ENCODE results near the gene SYP. TPM values are rescaled to one million over a fixed set of nuclear protein-coding genes. Genes with fewer than 3 reads are reported as not detected.

The SYP gene
- total RNA-seq, 1 donor from 2014 or later, result 1.5 TPM

- DNase-seq, result no peak
- ATAC-seq, result no peak
- intact Hi-C loops (cut with micrococcal nuclease), result no loop called here
These were observed 6.4 kb downstream of the SYP start for GRCh38 chrX:49193542-49193964.

GRCh38 chrX:49192722-49193328 is 7.2 kb downstream of the SYP start:
- DNase-seq (no peak), ATAC-seq (no peak)
- intact Hi-C loops (cut with micrococcal nuclease), result no loop called here

DNA sequence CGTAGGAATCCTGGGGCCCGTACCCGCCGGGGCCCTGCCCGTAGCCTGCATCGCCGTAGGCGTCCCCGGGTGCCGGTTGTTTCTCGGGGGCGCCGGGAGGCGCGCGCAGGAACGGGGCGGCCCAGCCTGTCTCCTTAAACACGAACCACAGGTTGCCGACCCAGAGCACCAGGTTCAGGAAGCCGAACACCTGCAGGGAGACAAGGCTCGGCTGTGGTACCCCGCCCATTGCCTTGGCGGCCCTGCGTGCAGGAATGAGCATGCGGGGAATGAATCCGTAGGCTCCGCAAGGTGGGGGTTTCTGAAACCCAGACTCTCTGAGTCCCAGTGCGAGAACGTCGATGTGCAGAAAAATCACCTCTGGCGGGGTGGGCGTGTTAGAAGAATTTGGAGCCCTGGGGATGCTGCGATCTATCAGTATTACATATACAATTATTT is 8.4 kb downstream of the SYP start:
- intact Hi-C loops (cut with micrococcal nuclease), result no loop called here

DNA sequence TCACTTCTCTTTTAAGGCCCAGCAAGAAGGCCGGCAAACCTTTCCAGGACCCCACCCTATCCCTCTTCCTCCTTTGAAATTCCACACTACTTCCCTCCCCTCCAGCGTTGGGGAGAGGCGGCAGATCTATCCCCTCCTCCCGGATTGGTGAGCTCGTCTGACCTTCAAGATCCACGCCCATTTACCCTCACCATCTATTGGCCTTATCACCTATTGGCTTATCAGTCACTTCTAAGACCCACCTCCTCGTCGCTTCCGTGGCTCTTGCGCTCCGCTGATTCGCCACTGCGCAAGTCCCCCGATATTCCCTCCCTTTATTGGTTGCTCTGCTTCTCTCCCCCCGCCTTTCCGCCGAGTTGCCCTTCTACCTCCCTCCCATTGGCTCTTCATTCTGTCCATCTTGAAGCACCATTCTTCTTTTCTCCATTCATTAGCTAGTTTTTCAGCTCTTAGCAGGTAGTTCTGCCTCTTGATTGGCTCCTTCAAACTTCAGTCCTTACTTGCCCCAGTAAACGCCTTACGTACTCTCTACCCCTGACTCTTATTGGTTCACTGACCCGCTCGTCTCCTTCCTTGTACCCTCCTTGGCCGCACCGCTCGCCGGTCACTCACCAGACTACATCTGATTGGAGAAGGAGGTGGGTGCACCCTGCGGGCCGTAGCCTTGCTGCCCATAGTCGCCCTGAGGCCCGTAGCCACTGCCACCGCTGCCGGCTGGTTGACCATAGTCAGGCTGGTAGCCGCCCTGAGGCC is 9.0 kb downstream of the SYP start:
- intact Hi-C loops (cut with micrococcal nuclease), result no loop called here
- DNase-seq (peak; percentile 91), ATAC-seq (peak; percentile 92)

More for the DNA sequence above, 8.4 kb downstream of the SYP start:
- DNase-seq, result no peak
- ATAC-seq, result peak; percentile 0

- no peak for DNase-seq
- intact Hi-C loops (cut with micrococcal nuclease), result no loop called here
- no peak for ATAC-seq
These were observed 10.4 kb downstream of the SYP start for GRCh38 chrX:49189606-49190005.

DNA sequence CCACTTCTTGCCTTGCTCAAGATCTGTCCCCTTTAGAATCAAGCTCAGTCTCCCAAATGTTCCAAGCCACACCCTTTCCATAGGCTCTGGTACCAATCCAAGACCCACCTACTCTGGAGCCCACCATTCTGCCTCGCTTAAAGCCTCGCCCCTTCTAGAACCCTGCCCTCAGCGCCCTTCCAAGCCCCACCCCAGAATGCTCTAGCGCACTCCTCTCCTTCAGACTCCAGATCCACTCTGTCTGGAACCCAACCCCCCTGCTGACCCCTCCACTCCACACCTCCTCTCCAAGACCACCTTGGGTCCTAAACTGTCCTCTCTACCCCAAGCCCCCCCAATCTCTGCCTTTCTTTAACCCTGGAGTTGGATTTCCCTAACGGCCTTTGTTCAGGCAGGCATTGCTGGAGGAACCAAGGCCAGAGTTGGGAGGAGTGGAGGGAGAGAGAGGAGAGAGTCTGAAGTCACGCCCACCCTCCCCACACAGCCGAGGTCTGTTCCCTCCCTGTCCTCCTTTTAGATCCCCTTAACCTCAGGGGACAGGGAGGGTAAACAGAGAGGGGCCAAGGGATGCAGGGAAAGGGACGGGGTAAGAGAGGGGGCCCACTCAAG is 11.4 kb downstream of the SYP start:
- ATAC-seq (no peak), DNase-seq (no peak)
- intact Hi-C loops (cut with micrococcal nuclease), result no loop called here

DNA sequence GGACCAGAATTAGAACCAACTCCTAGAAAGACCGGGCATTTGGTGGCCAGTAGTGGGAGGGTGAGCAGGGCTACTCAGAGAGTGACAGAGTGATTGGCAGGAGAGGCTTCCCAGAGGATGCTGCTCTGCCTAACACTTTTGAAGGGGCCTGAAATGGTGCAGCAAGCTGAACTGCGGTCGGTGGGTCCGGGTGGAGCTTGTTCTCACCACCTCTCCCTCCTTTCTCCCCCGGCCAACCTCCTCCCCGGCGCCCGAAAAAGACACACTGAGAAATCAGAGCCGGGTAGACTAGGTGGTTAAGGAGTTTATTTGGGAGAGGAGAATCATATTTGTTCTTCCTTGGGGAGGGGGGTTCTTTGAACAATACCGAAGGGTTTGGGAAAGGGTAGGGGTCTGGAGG is 12.5 kb downstream of the SYP start:
- no peak for ATAC-seq
- intact Hi-C loops (cut with micrococcal nuclease), result no loop called here
- DNase-seq, result no peak

- intact Hi-C loops (cut with micrococcal nuclease), result no loop called here
- ATAC-seq (no peak), DNase-seq (no peak)
These were observed 13.0 kb downstream of the SYP start for GRCh38 chrX:49187028-49187394.

- intact Hi-C loops (cut with micrococcal nuclease), result no loop called here
- DNase-seq (peak; percentile 92), ATAC-seq (peak; percentile 52)
These were observed 13.6 kb downstream of the SYP start, which contains the start of gene PRICKLE3 for GRCh38 chrX:49186125-49187027. Gene PRICKLE3 (minus strand): TSS chrX:49186373. CDS start chrX:49186297, 76 bp downstream.

- DNase-seq (peak; percentile 92), ATAC-seq (peak; percentile 86)
- intact Hi-C loops (cut with micrococcal nuclease), result no loop called here
These were observed 15.4 kb downstream of the SYP start for GRCh38 chrX:49184294-49185281.

DNA sequence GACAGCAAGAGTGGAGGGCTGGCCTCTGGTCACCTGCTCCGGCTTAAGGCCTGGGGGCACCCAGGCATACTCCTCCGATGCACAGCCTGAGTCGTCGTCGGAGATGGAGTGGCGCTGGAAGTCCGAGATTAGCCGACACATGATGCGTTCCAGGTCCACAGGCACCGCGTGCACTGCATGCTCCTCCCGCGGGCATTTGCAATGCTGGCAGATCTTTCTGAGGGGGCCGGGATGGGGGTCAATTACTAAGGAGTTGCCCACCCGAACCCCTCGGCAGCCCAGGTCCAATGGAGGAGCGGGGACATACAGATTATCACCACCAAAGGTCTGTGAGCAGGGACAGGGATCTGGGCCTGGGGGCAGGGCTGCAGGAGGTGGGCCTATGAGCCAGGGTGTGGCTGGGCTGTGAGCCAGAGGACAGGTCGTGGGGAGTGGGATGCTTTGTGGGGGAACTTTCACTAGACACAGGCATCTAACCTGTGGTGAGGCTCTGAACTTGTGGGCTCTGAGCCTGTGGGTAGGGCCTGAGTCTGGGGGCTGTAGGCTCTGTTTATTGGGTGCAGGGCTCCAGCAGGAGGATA is 16.2 kb downstream of the SYP start:
- no peak for DNase-seq
- no peak for ATAC-seq
- intact Hi-C loops (cut with micrococcal nuclease), result no loop called here

- DNase-seq, result no peak
- ATAC-seq, result no peak
- intact Hi-C loops (cut with micrococcal nuclease), result no loop called here
These were observed 20.6 kb downstream of the SYP start for GRCh38 chrX:49179358-49179757.

- ATAC-seq, result no peak
- intact Hi-C loops (cut with micrococcal nuclease), result no loop called here
- DNase-seq, result no peak
These were observed 21.5 kb downstream of the SYP start for GRCh38 chrX:49178537-49178936.

GRCh38 chrX:49177873-49178480 is 22.0 kb downstream of the SYP start:
- ATAC-seq, result peak; percentile 10
- intact Hi-C loops (cut with micrococcal nuclease), result no loop called here

DNA sequence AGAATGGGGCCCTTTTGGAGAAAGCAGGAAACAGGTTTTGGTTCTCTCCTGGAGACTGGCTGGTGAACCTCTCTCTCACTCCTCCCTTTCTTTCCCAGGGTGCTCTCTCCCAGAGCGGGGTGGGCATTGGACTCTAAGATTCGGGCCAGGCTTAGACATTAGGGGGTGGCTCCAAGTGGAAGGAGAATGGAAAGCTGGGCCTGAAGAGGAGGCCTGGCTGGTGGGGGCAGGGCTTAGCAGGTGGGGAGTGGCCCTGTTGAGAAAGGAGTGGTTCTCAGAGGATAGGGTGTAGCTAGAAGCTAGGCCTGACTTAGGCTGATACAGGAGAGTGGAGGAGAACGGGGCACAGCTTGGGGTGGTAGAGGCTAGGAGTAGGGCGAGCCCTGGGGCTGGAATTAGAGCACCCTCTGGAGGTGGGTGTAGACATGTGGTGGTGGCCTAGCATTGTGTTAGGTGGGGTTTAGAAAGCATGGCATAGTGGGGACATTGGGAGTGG is 22.6 kb downstream of the SYP start:
- intact Hi-C loops (cut with micrococcal nuclease), result no loop called here
- ATAC-seq (peak; percentile 43), DNase-seq (no peak)

More at GRCh38 chrX:49177873-49178480, 22.0 kb downstream of the SYP start:
- no peak for DNase-seq

- ATAC-seq (peak; percentile 9), DNase-seq (no peak)
- intact Hi-C loops (cut with micrococcal nuclease), result no loop called here
These were observed 23.3 kb downstream of the SYP start for GRCh38 chrX:49176421-49177326.
